Astrocyte (in vitro differentiated cells and primary cell): ENCODE results near the gene NCAPG.

Source experiments
- EZH2 ChIP-seq: IDR thresholded peaks from 2 replicates; pipeline ENCODE4 v1.6.1; 2012; ENCODE audit warnings: mild to moderate bottlenecking, low read length, inconsistent platforms; ENCODE audit not compliant: insufficient read depth
- TF ChIP-seq, protein P1 (sequence below): IDR thresholded peaks from 2 replicates; pipeline ENCODE4 v1.5.1; 2011; ENCODE audit warnings: low read depth, mild to moderate bottlenecking, inconsistent platforms, low read length, moderate library complexity; ENCODE audit not compliant: insufficient read depth

DNA sequence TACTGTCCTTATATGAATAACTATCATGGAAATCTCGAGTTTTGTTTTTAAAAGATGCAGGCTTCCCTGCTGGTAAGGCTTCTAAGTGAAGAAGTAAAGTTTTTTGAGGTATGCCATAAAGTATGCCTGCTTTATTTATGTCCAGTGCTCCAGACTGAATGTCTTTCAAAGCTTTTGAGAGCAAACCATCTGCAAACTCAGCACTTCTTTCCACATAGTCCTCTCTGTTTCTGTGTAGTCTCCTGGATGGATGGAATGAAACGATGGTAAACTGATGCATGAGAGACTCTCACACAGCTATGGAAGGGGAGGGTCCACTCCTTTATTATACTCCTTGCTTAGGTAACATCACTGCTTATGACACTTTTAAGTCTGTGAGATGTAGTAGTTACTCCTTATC is 73.7 kb downstream of the NCAPG start:
- TF ChIP-seq, protein P1, sequence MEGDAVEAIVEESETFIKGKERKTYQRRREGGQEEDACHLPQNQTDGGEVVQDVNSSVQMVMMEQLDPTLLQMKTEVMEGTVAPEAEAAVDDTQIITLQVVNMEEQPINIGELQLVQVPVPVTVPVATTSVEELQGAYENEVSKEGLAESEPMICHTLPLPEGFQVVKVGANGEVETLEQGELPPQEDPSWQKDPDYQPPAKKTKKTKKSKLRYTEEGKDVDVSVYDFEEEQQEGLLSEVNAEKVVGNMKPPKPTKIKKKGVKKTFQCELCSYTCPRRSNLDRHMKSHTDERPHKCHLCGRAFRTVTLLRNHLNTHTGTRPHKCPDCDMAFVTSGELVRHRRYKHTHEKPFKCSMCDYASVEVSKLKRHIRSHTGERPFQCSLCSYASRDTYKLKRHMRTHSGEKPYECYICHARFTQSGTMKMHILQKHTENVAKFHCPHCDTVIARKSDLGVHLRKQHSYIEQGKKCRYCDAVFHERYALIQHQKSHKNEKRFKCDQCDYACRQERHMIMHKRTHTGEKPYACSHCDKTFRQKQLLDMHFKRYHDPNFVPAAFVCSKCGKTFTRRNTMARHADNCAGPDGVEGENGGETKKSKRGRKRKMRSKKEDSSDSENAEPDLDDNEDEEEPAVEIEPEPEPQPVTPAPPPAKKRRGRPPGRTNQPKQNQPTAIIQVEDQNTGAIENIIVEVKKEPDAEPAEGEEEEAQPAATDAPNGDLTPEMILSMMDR: no peak
- no peak for TF ChIP-seq EZH2
